Activated T-helper 1 cell treated with anti-CD3 and anti-CD28 coated beads, Interleukin-2, amount 50 U/mL, for 16 hours (primary cell): Measurements from ENCODE around the gene GPR183.
A peak's percentile ranks its signal among the peaks of the same experiment; 100 is the strongest.

Experiments used
- DNase-seq, 2 donors: peaks; one replicate each; pipeline ENCODE4 v3.0.0-alpha.2; 2020; ENCODE audit warnings: low read depth in 1 of 2, low spot score in 1 of 2

Gene GPR183

DNA sequence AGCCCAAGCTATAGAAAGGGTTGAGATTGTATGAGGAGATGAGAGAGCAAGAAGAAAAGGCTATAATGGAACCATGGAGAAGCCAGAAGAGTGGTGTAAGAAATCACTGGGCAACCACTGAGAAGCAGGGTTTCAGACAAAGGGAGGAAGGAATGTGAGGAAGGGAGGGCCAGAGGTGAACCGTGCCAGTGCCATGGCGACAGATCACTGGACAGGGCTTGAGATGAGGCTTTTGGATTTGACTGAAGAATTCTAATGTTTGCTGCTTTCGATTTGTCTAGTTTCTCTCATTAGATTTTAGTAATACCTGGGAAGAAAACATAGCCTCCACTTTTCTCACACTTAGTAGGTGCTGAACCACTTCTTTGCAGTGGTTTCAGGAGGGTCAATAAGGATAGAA lies 6.3 kb upstream of the GPR183 start:
- no peak for DNase-seq

DNA sequence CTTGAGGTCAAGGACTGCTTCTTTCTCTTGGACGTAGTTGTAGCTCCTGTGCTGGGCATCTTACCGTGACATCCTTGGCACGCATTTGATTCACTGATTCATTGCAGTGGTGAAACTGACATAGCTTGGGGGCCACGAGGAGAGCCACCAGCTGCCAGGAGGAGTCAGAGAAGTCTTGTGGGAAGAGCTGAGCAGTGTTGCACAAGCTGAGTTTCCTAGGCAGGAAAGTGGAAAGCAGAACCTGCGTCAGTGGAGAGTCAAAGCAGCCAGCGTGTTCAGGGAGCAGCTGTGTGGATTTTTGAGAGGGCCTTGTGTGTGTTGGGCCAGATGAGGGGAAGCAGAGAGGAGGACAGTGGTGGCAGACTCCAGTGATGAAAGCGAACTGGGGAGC lies 5.3 kb upstream of the GPR183 start:
- DNase-seq: no peak

DNA sequence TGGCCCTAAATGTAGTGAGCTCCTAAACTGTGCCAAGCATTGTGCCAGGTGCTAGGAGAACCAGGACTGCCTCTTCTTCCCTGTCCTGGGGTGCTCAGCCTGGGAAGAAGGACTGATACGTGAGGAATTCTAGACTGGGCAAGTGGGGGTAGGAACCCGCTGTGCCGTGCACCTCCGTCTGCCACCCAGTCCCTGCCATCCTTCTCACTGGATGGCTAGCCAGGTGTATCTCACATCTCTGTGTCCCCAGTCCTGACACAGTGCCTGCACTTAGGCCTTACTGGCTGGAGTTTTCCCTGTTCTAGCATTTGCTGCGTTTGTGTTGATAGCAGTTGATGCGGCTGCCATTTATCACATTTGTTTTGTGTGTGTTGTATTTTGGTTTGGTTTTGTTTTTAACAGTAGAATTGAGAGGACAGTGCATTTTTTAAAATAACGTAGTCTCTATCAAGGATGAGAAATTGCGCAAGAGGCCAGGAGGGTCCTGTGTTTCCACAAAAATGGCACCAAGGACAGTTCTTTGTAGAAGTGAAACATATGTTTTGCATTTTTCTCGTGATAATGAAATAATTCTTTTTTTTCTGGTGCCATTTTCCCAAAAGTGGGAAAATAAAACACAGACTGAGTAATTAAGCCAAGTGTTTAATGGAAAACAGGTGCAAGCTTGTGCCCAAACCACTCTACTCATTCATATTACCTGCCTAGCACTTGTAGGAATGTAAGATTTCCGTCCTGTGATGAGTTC lies 4.7 kb upstream of the GPR183 start:
- no peak for DNase-seq

DNA sequence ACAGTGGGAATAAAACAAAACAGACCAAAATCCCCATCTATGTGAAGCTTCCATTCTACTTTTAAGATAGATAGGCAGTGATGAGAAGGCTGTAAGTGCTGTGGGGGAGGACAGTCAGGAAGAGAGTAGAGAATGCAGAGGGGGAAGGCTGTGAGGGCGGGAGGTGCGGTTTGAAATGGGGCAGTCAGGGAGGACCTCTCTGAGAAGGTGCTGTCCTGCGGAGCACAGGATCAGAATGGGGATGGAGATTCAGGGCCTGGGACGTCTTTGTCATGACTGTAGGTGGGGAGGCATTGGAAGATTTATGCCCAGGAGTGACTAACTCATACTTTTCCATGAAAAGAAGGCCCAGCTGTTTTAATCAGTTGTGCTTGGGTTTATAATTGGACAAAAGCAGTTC lies 3.9 kb upstream of the GPR183 start:
- DNase-seq: no peak

DNA sequence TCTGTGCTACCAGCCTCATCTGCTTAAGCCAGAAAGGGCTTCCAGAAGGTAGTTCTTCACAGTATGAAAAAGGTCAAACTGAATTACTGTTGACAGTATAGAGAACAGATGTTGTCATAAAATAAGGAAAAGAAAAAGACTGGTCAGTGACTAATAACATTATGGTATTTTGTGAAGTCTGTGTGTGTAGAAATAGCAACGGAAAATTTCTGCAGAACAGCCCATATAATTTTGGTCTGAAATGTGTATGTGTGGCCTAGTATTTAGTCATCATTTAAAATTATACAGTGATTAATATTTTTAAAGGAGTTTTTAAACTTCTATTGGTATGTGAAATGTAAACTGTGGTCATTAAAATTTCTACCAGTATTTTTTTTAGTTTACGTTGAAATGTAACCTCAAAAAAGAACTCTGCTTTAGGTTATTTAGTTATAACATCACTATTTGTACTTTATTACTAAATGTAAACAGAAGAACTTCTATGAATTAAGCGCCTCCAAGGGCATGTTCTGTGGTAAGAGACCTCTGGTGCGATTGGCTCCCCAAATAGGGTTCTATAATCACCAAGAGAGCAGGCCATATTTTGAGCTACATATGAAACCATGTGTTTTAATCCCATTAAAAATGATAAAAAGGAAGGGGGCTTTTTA lies 3.3 kb upstream of the GPR183 start:
- DNase-seq: no peak

DNA sequence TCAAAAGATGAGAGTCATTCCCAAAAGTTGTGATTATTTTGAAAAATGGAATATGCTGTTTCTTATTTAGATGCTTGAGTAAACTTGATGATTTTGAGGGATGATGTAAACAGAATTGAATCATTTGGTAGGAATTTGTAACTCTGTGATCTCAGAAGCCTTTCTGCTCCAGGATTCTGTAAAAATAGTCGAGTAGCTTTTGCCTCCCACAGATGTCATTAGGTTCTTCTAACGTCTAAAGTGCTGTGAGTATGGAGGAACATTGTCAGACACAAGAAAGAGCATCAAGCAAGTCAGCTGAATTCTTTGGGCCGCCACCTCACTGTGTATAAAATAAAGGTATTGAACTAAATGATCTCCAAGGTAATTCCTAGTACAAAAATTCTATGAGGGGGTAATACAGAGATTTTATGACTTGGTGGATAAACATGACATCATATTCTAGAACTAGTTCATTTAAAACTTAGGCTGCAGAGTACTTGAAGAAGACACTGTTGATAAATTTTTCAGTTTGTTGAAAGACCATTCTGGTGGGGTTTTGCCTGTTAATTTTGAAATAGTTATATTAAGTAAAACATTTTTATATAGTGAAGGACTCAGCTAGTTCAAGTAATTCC lies 1.4 kb upstream of the GPR183 start:
- no peak for DNase-seq

DNA sequence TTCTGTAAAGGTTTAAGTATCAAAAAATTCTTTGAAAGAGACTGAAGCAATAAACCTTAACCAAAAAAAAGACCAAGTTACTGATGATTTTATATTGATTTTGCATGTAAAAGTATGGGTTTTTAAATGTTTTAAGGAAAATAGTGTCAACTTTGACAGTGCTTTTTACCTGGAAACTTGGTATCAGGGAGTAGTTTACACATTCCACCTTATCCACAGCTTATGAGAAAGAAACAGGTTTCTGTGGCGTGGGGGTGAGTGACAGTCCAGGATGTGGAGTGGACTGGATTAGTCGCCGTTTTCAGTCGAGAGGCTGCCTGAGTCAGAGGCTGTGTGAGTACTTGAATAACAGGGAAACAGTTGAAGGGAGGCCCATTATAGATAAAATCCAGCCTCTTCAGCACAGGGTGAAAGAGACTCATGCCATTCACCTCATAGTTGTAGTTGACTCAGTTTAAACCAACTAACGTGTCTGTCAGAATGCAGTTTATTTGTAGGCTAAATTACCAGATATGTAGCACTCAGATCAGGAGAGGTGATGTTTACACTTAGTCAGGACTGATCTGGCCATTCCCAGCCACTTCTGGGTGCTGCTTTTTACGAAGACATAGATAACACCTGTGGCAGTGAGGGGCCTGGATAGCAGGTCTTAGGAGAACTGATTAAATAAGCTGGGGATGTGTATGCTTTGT lies 595 bp upstream of the GPR183 start:
- DNase-seq: peak in 1 of 2 donors; percentile 57

DNA sequence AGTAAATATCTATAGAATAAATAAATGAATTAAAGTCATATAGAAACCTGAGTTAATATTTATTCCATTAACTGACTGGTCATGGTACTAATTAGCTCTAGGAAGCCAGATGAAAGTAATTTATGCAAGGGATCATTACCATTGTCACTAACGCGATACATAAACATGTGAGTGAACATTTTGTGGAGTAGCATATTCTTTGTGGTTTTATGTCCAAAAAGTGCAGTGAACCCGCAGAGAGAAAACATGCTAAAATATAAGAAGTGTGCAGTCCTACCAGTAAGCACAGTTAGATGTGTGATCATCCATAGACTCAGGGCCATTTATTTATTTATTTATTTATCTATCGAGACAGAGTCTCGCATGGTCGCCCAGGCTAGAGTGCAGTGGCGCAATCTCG lies 1.6 kb downstream of the GPR183 start:
- no peak for DNase-seq

DNA sequence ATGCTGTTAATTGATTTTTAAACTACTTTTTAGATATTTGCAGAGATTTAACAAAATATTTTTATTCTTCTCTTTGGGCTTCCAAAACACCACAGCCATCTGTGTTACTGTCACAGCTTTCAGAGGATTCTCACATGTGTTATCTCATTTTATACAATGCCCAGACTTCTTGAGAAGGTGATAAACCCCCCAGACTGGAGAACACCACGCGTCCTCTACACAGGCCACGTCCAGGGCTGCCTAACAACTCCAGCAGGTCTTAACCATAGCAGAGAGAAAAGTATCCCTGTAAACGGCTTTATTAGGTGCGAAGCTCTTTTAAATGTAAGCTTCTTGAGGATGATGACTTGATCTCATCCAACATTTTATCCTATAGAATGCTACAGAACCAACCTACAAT lies 2.0 kb downstream of the GPR183 start:
- no peak for DNase-seq

DNA sequence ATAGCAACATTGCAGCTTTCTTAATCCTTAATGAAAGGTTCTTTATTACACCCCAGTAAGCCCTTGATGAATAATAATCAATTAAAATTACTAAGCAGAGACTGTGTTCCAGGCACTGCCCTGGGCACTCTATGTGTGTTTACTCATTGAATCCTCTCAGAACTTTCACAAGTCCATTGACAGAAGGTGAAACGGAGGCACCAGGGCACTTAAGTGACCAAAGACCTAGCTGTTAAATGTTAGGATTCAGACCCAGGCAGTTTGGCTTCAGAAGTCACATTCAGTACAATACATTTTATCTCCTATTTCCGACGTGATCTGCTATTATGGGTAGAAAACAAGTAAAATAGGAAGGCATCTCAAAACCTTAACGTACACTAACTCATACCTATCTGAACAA lies 2.7 kb downstream of the GPR183 start:
- no peak for DNase-seq

DNA sequence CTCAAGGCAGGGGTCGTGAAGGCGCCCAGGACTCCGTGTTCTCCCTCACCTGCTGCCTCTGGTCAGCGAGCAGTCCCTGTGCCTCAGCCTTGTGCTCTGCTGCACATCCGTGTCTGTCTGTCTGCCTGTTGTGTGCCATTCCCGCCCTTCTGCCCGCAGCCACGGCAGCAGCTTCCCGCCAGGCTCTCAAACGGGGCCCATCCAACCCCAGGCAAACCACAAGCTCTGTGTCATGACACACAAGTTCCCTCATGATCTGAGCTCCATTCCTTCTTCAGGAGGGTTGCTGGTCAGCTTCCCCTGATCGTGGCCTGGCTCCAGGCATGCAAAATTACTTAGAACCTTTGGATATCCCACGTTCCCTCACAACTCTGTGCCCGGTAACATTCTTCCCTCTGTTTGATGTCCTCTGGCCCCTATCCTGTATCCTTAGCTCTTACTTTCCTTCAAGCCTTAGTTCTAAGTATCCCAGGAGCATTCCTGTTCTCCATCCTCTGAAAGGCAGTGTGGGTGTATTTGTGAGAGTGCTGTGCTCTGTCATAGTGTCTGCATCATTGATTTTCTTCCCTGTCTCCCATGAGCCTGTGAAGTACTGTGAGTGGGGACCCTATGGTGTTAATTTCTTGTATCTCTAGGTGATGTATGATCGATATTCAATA lies 3.2 kb downstream of the GPR183 start:
- DNase-seq: no peak

DNA sequence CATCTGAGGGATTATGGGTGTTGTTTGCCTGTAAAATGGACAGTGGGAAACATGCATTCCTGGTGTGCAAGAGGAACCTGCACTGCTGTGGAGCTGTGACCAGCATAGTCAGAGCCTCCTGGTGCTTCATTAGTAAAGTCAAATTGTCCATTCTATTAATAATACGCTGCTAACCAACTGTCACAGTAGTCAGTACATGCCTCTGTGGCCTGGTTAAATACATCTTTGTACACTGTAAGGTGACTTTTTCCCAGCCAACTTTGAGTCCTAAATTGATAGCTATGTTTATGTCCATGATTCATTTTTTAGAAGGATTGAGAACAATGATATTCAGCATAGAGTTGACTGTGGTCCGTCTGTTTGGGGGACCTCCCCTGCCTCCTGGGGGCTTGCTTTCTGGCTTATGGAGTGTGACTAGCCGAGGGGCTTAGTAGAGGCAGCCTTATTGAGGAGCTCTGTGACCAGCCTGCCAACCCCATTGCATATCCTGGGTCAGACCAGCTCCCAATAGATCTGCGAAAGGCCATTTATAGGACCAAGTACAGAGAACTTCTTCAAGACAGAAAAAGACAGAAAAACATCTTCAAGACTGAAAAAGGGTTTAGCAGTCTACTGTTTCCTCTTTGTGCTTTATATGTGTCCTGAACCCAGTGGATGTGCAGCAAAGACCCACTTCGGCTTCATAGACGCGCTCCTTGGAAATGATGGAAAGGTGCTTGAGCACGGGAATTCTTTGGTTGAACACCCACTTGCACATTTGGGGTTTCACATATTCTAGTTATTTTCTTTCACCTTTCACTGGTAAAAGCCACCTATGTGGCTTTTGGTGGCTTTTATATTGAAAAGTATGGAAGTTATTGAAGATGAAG lies 4.3 kb downstream of the GPR183 start:
- no peak for DNase-seq

DNA sequence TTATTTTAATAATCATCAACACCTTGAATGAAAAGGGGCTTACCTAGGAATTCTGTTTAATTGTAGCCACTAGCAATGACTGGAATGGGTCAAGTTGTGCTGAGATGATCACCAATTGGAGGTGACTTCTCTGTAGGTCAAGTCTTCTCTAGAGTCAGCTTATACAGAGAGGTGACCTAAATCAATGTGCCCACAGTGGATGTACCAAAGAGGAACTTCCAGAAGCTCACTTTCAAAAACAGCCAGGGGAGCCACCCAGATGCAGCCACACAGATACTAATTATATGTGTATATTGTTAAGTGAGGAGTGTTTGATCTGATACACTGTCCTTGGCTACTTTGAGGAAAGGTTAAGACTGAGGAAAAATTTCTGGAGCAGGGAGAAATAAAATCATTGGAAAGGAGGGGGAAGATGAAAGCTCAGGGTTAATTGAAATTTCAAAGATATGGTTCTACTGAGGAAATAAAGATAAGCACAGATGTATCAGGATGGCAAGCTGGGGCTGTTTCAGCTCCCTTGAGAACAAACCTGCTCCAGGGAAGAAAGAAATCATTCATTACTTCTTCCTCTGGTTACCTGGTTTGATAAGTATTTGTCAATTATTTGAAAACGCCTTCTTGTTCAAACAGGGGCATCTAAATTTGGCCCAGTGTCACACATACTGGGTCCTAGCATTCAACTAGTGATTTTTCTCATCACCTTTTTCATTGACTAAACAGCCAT lies 5.1 kb downstream of the GPR183 start:
- no peak for DNase-seq

DNA sequence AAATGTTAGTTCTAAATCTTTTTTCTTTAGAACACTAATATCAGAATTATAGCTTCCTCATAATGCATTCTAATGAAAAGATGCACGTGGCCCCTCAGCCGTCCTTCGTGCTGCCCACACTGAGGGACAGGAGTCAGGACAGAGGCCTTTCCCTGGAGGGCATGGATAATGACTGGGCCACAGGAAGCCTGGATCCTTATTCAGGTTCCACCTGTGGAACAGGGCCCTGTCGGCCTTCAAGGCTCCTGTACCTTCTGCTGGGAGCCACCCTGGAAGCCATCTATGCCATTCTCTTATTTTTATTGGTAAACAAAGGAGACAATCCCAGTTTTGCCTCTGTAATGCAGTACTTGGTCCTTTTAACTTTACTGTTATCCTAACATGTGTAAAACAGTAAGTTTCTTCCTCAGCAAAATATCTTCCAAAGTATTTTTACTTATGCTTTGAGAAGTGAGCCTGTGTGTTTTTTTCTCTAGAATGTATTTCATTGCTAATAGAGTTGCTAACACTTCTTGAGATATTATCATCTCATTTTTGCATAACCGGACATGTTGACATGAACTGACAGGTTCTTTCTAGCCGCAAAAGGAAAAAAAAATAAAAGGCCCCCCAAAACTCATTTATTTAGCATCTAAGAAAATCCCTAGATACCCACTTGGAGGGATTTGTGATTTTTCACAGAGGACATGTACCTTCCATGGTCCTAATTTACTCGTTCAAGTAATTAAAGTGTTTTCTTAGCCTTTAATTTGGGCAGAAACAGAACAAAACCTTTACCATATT lies 6.0 kb downstream of the GPR183 start:
- no peak for DNase-seq

DNA sequence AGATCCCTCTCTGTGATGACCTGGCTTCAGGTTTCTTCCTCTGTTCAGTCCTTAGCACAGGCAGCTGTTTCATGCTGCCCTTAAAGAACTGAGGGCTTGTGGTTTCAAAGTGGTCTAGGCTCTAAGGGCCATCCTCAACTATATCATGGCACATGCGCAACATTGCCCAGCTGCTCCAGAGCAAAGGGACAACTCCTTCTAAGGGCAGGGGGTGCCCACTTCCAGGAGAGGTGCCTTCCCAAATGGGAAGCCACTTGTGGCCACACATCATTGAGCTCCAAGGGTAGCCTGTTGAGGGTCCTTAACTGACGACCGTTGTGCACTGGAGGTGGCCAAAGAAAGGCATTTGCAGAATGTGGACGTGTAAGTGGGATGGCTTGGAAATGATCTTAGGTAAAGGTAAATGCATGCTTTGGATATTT lies 7.3 kb downstream of the GPR183 start:
- no peak for DNase-seq

DNA sequence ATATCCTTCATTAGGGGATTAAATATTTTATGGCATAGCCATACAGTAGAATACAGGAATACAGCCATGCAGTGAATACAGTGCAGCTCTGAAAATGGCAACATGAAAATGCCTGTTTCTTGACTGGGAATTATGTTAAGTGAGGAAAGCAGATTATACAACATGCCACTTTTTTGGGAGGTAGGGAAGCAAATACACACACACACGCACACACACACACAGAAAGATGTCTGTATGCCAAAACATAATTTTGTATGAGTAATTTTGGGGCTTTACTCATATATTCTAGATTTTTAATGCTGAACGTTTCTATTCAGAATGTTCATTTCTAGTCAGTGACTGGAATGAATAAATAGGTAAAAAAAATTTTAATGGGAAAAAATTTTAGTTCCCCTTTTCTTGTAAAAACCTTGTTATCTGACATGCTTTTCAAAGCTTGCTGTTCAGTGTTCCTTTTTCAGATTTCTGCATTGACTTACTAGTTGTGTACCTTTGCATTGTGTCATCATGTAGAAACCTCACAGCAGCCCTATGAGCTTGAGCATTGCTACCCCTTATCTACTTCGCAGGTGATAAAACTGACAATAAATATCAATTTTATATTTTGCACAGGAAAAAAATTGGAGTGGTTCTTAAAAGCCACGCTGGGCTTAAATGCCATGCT lies 7.8 kb downstream of the GPR183 start:
- DNase-seq: no peak

DNA sequence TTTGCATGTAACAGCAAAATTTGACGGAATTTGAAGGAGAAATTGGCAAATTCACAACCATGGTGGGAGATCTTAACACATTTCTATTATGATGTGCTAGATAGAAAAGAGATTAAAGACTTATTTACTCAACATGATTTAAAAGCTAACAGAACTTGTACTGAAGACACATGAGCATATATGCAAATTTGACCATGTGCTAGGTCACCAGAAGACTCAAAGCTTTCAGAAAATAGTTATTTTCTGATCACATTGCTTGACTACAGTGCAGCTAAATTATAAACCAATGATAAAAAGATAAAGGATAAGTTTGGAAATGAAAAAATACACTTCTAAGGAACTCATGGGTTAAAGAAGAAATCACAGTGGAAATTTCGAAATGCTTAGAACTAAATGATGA lies 9.1 kb downstream of the GPR183 start:
- DNase-seq: no peak

DNA sequence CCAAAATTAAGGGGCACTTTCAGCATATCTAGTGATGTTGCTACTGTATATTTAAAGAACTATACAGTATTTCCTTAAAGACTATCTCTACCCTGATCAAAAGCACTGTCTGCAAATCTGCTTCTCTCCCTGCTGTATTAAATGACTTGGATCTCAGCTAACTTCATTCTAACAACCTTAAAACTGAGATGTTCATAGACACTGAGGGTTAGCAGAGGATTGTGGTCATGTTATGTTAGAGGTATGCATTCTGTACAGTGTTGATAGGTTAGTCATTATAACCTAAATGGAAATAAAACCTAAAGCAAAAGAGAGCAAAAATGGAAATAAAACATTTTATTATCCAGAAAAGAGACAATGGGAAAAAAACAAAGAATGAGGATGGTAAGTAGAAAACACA lies 9.9 kb downstream of the GPR183 start:
- DNase-seq: no peak

DNA sequence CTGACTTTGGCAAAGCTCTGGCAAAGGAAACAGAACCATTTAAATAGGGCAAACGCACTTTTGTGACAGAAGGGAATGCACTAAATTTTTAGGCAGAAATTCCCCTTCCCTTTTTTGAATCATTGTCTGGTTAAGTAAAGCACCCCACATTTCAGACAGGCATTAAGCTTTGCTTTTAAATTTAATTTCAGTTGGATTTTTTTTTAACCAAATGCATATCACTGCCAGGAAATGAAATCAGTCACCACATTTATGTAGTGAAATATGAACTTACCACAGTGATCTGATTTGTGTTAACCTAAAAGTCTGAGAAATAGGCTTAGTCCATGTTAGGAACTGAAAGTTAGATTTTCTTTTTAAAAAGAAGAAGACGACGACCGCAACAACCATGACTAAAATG lies 10.8 kb downstream of the GPR183 start:
- no peak for DNase-seq
